Measurements from ENCODE around the gene OR5AR1.
"Not testable (repeated sequence)": the region's sequence is repeated elsewhere in the genome, so short reads cannot be mapped to it uniquely, and the experiment has no call there.

OR5AR1 gene

DNA sequence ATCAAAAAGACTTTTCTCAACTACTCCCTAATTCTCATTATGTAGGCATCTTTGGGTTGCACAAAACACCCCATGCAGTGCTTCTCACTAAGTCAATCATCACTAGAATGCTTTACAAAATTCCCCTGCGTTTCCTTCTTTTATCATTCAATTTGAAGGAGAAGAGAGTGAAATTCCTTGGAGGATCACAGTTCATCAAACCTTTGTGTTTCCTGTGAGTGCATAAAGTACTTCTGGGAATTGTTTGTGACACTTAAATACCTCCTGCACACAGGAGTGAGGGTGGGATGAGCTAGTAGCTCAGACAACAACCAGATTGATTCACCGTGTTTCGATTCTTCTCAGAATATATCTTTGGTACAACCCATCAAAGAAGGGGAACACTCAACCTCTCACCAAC is 3.7 kb upstream of the OR5AR1 start:
- TF ChIP-seq, protein P1, sequence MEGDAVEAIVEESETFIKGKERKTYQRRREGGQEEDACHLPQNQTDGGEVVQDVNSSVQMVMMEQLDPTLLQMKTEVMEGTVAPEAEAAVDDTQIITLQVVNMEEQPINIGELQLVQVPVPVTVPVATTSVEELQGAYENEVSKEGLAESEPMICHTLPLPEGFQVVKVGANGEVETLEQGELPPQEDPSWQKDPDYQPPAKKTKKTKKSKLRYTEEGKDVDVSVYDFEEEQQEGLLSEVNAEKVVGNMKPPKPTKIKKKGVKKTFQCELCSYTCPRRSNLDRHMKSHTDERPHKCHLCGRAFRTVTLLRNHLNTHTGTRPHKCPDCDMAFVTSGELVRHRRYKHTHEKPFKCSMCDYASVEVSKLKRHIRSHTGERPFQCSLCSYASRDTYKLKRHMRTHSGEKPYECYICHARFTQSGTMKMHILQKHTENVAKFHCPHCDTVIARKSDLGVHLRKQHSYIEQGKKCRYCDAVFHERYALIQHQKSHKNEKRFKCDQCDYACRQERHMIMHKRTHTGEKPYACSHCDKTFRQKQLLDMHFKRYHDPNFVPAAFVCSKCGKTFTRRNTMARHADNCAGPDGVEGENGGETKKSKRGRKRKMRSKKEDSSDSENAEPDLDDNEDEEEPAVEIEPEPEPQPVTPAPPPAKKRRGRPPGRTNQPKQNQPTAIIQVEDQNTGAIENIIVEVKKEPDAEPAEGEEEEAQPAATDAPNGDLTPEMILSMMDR (conservative IDR thresholded peaks at IDR 0.05; ENCODE audit: low read depth, low read length) = no peak
- no peak overlapping the region for H3K4me3 ChIP-seq (ENCODE audit: low read length)

DNA sequence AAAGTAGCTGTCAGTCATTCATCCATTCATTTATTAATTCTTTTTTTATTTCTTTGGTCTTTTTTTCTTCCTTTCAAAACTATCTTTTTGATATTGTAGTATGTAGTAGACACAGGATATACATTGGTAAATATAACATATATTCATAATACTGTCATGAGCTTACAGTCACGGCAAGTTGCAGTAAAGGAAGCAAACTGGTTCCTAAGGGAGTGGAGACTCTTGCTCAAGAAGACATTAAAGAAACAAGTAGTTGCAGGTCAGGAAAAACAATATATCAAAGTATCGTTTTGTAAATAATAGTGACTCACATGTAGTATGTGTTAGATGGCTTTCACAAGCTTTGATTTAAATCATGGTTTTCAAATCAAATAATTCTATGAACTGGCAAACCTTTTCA is 7.5 kb downstream of the OR5AR1 start:
- no peak overlapping the region for H3K4me3 ChIP-seq (ENCODE audit: low read length)
- DNase-seq (ENCODE audit: low read depth) = no peak
- TF ChIP-seq, protein P1 (conservative IDR thresholded peaks at IDR 0.05; ENCODE audit: low read depth, low read length) = no peak

More for the DNA sequence above, 3.7 kb upstream of the OR5AR1 start:
- no peak for DNase-seq (ENCODE audit: low read depth)

DNA sequence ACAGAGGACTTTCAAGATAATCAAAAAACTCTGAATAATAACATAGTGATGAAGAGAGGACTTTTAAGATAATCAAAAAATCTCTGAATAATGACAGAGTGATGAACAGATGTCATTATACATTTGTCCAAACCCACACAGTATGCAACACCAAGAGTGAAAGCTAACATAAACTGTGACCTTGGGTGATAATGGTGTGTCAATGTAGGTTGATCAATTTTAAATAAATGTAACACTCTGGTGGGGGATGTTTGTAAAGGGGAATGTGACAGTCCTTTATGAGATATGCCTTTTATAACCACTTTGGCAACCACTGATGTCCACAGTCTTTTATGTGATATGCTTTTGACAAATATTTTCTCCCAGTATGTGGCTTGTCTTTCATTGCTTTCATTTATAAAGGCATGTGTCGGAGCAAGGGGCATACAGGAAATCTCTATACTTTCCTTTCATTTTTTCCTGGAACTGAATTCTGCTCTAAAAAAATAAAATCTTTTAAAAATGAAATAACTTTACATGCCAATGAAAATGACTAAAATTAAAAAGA is 25.1 kb downstream of the OR5AR1 start:
- no peak for DNase-seq (ENCODE audit: low read depth)
- TF ChIP-seq, protein P1 (conservative IDR thresholded peaks at IDR 0.05; ENCODE audit: low read depth, low read length) = no peak
- no peak overlapping the region for H3K4me3 ChIP-seq (ENCODE audit: low read length)

DNA sequence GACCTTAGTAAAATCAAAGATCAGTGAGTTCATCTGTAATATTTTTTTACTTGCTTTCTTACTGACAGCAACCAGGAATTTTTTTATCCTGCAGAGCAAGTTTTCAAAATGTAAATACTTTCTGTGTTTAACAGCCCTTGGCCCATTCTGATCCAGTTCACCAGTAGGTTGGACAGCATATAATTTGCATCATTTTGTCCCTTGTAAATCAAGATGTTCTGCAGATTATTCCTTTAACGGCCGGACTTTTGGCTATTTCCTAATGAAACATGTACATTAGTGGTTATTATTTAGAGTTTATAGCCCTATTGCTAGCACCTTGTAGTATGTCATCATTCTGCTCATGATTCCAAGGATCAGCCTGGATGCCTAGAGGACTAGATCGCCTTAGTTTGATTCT is 27.7 kb downstream of the OR5AR1 start:
- H3K4me3 ChIP-seq (ENCODE audit: low read length); DNase-seq (ENCODE audit: low read depth): not testable (repeated sequence)

DNA sequence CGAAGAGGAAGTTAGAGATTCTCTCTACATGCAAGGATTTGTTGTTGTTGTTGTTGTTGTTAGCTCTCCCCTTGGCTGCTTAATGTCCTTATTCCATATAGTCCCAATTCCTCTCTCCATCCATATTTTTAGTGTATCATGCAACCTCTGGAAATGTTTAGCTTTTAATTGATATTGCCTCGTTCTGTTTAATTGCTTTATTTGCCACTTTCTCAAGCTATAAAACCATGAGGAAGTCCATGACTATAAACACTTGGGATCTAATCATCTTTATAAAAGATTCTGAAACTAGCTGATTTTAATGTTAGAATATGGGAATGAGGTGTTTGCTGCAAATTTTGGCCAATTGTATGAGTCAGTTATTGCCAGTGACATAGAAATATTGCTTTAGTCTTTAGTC is 29.9 kb downstream of the OR5AR1 start:
- no peak for DNase-seq (ENCODE audit: low read depth)
- no peak overlapping the region for H3K4me3 ChIP-seq (ENCODE audit: low read length)
- TF ChIP-seq, protein P1 (conservative IDR thresholded peaks at IDR 0.05; ENCODE audit: low read depth, low read length) = no peak

DNA sequence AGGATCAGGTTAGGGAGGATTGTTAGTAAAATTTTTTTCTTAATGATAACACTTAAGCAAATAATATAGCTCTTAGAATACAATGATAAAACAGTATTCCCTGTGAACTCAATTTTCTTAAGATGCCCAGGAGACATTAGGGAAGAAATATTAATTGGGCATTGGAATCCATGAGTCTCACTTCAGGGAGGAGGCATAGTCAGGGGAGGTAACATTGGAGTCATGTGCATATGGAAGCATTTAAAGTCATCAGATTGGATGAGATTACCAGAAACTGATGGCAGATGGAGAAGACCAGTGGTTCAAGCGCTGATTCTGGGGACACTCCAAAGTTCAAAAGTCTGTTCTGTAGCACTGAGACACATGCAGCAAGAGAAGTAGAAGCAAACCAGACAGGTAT is 35.3 kb downstream of the OR5AR1 start, which contains the start of gene OR9G1:
Gene OR9G1 (plus strand): TSS at position 301 of the 400 bp plus-strand sequence. CDS start 1,293 bp downstream, outside the sequence.
- no peak within 1 kb of the TSS for H3K4me3 ChIP-seq (ENCODE audit: low read length)
- TF ChIP-seq, protein P1 (conservative IDR thresholded peaks at IDR 0.05; ENCODE audit: low read depth, low read length) = no peak
- DNase-seq (ENCODE audit: low read depth) = no peak

DNA sequence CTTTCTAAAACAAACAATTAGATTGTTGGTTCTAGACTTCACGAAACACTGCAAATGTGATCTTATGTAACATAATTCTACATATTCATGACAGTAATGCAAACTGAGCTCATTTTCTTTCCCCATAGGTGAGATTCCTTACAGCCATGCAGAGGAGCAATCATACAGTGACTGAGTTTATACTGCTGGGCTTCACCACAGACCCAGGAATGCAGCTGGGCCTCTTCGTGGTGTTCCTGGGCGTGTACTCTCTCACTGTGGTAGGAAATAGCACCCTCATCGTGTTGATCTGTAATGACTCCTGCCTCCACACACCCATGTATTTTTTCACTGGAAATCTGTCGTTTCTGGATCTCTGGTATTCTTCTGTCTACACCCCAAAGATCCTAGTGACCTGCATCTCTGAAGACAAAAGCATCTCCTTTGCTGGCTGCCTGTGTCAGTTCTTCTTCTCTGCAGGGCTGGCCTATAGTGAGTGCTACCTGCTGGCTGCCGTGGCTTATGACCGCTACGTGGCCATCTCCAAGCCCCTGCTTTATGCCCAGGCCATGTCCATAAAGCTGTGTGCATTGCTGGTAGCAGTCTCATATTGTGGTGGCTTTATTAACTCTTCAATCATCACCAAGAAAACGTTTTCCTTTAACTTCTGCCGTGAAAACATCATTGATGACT is 36.9 kb downstream of the OR5AR1 start:
- TF ChIP-seq, protein P1 (conservative IDR thresholded peaks at IDR 0.05; ENCODE audit: low read depth, low read length) = no peak
- no peak overlapping the region for H3K4me3 ChIP-seq (ENCODE audit: low read length)
- no peak for DNase-seq (ENCODE audit: low read depth)
